22Rv1 (cell line): ENCODE measurements around the gene TMEM164.

Experiments used
- H3K27ac ChIP-seq: fragments of 450-650 bp; 2 replicates; pipeline ENCODE4 v1.5.1; 2017
- CTCF ChIP-seq: fragments of 450-650 bp; IDR thresholded peaks from 2 replicates; pipeline ENCODE4 v1.5.1; 2017; ENCODE audit warnings: mild to moderate bottlenecking
- ZFX ChIP-seq: fragments of 450-650 bp; IDR thresholded peaks from 2 replicates; pipeline ENCODE4 v1.6.1; 2017; ENCODE audit warnings: antibody characterized with exemption, borderline replicate concordance

The TMEM164 gene

GRCh38 chrX:110020536-110020935 is 17.6 kb downstream of the TMEM164 start:
- TF ChIP-seq CTCF = no peak
- no peak for TF ChIP-seq ZFX

GRCh38 chrX:110021258-110022022 is 18.5 kb downstream of the TMEM164 start:
- TF ChIP-seq CTCF (no peak), ZFX (no peak)
- no peak overlapping the region for H3K27ac ChIP-seq

More at GRCh38 chrX:110020536-110020935, 17.6 kb downstream of the TMEM164 start:
- H3K27ac ChIP-seq = no peak overlapping the region

GRCh38 chrX:110022599-110023448 is 19.9 kb downstream of the TMEM164 start:
- H3K27ac ChIP-seq = no peak overlapping the region
- TF ChIP-seq ZFX (no peak), CTCF (no peak)

GRCh38 chrX:110025395-110025794 is 22.5 kb downstream of the TMEM164 start:
- no peak overlapping the region for H3K27ac ChIP-seq
- no peak for TF ChIP-seq CTCF
- no peak for TF ChIP-seq ZFX

GRCh38 chrX:110026099-110026844 is 23.4 kb downstream of the TMEM164 start:
- no peak overlapping the region for H3K27ac ChIP-seq
- TF ChIP-seq ZFX = no peak
- no peak for TF ChIP-seq CTCF

- no peak overlapping the region for H3K27ac ChIP-seq
- no peak for TF ChIP-seq CTCF
- no peak for TF ChIP-seq ZFX
Measured at GRCh38 chrX:110032534-110033147, 29.7 kb downstream of the TMEM164 start.
